HL-60 (cell line): ENCODE data around the gene HGD.

Experiments
- POLR2AphosphoS5 ChIP-seq: IDR thresholded peaks from 2 replicates; pipeline ENCODE4 v1.6.1; 2012; ENCODE audit warnings: low read depth
- SPI1 ChIP-seq: IDR thresholded peaks from 2 replicates; pipeline ENCODE4 v1.6.1; 2012; ENCODE audit warnings: low read depth, mild to moderate bottlenecking, borderline replicate concordance
- TF ChIP-seq, protein P1 (sequence below): IDR thresholded peaks from one replicate; pipeline ENCODE4 v1.5.1; 2011; ENCODE audit warnings: low read length, control low read depth, inconsistent platforms; ENCODE audit not compliant: insufficient read depth
- TF ChIP-seq, protein P2 (sequence below): IDR thresholded peaks from 2 replicates; pipeline ENCODE4 v1.6.1; 2012; ENCODE audit warnings: low read depth; ENCODE audit not compliant: insufficient replicate concordance

DNA sequence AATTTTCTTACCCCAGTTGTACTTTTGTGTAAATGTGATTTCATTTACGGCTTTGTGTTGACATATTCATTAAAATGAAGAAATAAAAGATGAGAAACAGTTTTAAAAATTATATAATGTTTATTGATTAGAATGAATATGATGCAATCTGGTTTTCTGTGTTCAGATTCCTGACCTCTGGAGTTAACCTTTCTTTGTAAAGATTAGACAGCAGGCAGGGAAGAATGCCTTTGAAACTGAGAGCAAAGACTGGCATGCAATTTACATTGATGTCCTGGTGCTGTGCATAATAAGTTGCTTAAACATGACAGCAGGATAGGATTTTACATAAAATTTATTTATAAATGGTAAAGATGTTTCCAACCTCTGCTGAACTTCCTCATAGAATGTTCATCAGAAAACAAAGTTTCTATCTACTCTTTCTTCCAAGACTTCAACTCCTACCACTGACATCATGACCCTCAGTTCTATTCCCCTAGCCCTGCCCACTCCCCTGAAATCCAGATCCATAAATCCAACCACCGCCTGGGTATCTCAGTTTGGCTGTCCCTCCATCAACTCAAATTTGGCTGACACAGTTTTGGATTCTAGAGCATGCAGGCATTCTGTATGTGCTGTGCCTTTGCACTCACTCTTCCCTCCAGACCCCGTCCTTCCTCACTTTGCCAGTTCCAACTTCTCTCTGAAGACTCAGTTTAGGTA, 1.7 kb downstream of the HGD start:
- TF ChIP-seq, protein P1, sequence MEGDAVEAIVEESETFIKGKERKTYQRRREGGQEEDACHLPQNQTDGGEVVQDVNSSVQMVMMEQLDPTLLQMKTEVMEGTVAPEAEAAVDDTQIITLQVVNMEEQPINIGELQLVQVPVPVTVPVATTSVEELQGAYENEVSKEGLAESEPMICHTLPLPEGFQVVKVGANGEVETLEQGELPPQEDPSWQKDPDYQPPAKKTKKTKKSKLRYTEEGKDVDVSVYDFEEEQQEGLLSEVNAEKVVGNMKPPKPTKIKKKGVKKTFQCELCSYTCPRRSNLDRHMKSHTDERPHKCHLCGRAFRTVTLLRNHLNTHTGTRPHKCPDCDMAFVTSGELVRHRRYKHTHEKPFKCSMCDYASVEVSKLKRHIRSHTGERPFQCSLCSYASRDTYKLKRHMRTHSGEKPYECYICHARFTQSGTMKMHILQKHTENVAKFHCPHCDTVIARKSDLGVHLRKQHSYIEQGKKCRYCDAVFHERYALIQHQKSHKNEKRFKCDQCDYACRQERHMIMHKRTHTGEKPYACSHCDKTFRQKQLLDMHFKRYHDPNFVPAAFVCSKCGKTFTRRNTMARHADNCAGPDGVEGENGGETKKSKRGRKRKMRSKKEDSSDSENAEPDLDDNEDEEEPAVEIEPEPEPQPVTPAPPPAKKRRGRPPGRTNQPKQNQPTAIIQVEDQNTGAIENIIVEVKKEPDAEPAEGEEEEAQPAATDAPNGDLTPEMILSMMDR = no peak
- TF ChIP-seq POLR2AphosphoS5 (no peak), SPI1 (no peak)
- TF ChIP-seq, protein P2, sequence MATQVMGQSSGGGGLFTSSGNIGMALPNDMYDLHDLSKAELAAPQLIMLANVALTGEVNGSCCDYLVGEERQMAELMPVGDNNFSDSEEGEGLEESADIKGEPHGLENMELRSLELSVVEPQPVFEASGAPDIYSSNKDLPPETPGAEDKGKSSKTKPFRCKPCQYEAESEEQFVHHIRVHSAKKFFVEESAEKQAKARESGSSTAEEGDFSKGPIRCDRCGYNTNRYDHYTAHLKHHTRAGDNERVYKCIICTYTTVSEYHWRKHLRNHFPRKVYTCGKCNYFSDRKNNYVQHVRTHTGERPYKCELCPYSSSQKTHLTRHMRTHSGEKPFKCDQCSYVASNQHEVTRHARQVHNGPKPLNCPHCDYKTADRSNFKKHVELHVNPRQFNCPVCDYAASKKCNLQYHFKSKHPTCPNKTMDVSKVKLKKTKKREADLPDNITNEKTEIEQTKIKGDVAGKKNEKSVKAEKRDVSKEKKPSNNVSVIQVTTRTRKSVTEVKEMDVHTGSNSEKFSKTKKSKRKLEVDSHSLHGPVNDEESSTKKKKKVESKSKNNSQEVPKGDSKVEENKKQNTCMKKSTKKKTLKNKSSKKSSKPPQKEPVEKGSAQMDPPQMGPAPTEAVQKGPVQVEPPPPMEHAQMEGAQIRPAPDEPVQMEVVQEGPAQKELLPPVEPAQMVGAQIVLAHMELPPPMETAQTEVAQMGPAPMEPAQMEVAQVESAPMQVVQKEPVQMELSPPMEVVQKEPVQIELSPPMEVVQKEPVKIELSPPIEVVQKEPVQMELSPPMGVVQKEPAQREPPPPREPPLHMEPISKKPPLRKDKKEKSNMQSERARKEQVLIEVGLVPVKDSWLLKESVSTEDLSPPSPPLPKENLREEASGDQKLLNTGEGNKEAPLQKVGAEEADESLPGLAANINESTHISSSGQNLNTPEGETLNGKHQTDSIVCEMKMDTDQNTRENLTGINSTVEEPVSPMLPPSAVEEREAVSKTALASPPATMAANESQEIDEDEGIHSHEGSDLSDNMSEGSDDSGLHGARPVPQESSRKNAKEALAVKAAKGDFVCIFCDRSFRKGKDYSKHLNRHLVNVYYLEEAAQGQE = no peak
